ENCODE data around the gene TDP1. TPM values are rescaled to one million over a fixed set of nuclear protein-coding genes. Genes with fewer than 3 reads are reported as not detected.

Gene TDP1
- total and polyA plus RNA-seq, 2 of the 13 experiments (the other 11 are each of a cell fraction or from before 2014, with no cell fraction given): 16.4 to 31.2 TPM

DNA sequence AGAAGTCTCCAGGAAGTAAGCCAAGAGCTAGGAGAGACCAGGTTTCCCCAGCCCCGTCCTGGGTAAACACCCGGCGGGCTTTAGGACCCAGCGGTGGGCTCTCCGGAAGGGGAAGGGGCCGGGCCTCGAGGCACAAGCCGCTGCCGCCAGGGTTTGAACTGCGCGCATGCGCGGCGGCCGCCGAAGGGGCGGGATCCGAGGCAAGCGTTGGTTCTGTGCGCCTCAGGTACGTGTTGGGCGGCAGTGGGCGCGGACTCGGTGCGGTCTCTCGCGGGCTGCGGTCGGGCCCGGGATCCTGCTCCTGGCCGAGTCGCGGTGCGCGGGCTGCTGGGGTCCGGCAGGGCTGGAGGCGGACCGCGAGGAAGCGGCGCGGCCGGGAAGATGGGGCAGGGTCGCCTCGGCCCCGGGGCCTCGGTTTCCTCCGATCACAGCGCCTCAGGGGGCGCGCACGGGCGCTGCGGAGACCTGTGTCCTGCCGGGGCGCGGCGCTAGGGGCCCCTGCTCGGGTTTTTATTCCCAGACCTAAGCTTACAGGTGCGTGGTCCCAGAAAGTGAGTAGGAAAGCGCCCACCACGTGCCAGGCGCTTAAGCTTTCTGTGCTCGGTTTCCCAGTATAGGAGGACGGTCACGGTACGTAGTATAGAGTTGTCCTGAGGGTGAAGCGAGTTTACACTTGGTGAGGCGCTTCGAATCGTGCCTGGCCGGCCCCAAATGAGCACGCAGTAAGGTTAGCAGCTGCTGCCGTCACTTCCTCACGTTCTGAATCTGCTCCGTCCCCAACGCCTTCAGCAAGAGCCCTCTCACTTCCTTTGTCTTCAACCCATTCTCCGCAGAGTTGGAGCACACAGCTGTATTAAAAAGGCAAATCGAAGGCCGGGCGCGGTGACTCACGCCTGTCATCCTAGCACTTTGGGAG, at the start of gene TDP1 (continued):
- TF ChIP-seq, protein P1, sequence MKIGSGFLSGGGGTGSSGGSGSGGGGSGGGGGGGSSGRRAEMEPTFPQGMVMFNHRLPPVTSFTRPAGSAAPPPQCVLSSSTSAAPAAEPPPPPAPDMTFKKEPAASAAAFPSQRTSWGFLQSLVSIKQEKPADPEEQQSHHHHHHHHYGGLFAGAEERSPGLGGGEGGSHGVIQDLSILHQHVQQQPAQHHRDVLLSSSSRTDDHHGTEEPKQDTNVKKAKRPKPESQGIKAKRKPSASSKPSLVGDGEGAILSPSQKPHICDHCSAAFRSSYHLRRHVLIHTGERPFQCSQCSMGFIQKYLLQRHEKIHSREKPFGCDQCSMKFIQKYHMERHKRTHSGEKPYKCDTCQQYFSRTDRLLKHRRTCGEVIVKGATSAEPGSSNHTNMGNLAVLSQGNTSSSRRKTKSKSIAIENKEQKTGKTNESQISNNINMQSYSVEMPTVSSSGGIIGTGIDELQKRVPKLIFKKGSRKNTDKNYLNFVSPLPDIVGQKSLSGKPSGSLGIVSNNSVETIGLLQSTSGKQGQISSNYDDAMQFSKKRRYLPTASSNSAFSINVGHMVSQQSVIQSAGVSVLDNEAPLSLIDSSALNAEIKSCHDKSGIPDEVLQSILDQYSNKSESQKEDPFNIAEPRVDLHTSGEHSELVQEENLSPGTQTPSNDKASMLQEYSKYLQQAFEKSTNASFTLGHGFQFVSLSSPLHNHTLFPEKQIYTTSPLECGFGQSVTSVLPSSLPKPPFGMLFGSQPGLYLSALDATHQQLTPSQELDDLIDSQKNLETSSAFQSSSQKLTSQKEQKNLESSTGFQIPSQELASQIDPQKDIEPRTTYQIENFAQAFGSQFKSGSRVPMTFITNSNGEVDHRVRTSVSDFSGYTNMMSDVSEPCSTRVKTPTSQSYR (CRISPR knock-in tag; IDR thresholded peaks at IDR 0.05; ENCODE audit: borderline replicate concordance): no peak
- TF ChIP-seq SAFB2 (CRISPR knock-in tag; IDR thresholded peaks at IDR 0.05; ENCODE audit: borderline replicate concordance, low read depth) (peak; percentile 75; the same call in 1 of the 2 replicates), NFKBIZ (CRISPR knock-in tag; IDR thresholded peaks at IDR 0.05) (no peak), FOXJ3 (CRISPR knock-in tag; IDR thresholded peaks at IDR 0.05; ENCODE audit: borderline replicate concordance) (peak; percentile 74; the same call in 1 of the 2 replicates), ZNF878 (CRISPR knock-in tag; IDR thresholded peaks at IDR 0.05) (no peak), KMT2B (CRISPR knock-in tag; IDR thresholded peaks at IDR 0.05) (peak; percentile 68; the same call in 1 of the 2 replicates), SPEN (CRISPR knock-in tag; IDR thresholded peaks at IDR 0.05; ENCODE audit: low read depth) (peak; percentile 80), ZNF776 (CRISPR knock-in tag; IDR thresholded peaks at IDR 0.05) (no peak), CHD4 (IDR thresholded peaks at IDR 0.05; ENCODE audit: borderline replicate concordance, low read length) (no peak), SRSF1 (optimal IDR thresholded peaks at IDR 0.05; ENCODE audit: low read depth, low read length) (peak; percentile 79), ZNF44 (CRISPR knock-in tag; IDR thresholded peaks at IDR 0.05) (no peak)
- TF ChIP-seq, protein P2, sequence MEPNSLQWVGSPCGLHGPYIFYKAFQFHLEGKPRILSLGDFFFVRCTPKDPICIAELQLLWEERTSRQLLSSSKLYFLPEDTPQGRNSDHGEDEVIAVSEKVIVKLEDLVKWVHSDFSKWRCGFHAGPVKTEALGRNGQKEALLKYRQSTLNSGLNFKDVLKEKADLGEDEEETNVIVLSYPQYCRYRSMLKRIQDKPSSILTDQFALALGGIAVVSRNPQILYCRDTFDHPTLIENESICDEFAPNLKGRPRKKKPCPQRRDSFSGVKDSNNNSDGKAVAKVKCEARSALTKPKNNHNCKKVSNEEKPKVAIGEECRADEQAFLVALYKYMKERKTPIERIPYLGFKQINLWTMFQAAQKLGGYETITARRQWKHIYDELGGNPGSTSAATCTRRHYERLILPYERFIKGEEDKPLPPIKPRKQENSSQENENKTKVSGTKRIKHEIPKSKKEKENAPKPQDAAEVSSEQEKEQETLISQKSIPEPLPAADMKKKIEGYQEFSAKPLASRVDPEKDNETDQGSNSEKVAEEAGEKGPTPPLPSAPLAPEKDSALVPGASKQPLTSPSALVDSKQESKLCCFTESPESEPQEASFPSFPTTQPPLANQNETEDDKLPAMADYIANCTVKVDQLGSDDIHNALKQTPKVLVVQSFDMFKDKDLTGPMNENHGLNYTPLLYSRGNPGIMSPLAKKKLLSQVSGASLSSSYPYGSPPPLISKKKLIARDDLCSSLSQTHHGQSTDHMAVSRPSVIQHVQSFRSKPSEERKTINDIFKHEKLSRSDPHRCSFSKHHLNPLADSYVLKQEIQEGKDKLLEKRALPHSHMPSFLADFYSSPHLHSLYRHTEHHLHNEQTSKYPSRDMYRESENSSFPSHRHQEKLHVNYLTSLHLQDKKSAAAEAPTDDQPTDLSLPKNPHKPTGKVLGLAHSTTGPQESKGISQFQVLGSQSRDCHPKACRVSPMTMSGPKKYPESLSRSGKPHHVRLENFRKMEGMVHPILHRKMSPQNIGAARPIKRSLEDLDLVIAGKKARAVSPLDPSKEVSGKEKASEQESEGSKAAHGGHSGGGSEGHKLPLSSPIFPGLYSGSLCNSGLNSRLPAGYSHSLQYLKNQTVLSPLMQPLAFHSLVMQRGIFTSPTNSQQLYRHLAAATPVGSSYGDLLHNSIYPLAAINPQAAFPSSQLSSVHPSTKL (CRISPR knock-in tag; IDR thresholded peaks at IDR 0.05): peak; percentile 4; the same call in 1 of the 2 replicates
- TF ChIP-seq, protein P3, sequence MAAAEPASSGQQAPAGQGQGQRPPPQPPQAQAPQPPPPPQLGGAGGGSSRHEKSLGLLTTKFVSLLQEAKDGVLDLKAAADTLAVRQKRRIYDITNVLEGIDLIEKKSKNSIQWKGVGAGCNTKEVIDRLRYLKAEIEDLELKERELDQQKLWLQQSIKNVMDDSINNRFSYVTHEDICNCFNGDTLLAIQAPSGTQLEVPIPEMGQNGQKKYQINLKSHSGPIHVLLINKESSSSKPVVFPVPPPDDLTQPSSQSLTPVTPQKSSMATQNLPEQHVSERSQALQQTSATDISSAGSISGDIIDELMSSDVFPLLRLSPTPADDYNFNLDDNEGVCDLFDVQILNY (CRISPR knock-in tag; conservative IDR thresholded peaks at IDR 0.05): peak; percentile 81
- TF ChIP-seq, protein P4, sequence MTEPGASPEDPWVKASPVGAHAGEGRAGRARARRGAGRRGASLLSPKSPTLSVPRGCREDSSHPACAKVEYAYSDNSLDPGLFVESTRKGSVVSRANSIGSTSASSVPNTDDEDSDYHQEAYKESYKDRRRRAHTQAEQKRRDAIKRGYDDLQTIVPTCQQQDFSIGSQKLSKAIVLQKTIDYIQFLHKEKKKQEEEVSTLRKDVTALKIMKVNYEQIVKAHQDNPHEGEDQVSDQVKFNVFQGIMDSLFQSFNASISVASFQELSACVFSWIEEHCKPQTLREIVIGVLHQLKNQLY (CRISPR knock-in tag; IDR thresholded peaks at IDR 0.05): no peak

Data from HepG2 (cell line).